ENCODE data around the gene AGAP1. TPM values are rescaled to one million over a fixed set of nuclear protein-coding genes. Genes with fewer than 3 reads are reported as not detected.

AGAP1 gene
- polyA plus RNA-seq, 3 donors, result 3.7 to 7.1 (median 6.3) TPM

- 91 to 93% (median 92%) methylated on average over 7 of the region's 7 CpGs for WGBS, 3 donors
- H3K27ac ChIP-seq (ENCODE audit: low read depth, low read length), result no peak overlapping the region
Observed at GRCh38 chr2:235572592-235572991, 78.7 kb downstream of the AGAP1 start.

- WGBS, 3 donors, result 71 to 87% (median 83%) methylated on average over 12 of the region's 12 CpGs
- no peak overlapping the region for H3K27ac ChIP-seq (ENCODE audit: low read depth, low read length)
Observed at GRCh38 chr2:235573331-235574221, 79.7 kb downstream of the AGAP1 start.

GRCh38 chr2:235575431-235575830 is 81.6 kb downstream of the AGAP1 start:
- 77 to 86% (median 84%) methylated on average over 8 of the region's 8 CpGs for WGBS, 3 donors
- H3K27ac ChIP-seq (ENCODE audit: low read depth, low read length), result no peak overlapping the region

GRCh38 chr2:235575904-235576303 is 82.1 kb downstream of the AGAP1 start:
- WGBS, 3 donors, result 72 to 79% (median 75%) methylated on average over 8 of the region's 8 CpGs
- H3K27ac ChIP-seq (ENCODE audit: low read depth, low read length), result no peak overlapping the region

- WGBS, 3 donors, result 93 to 95% (median 95%) methylated on average over 11 of the region's 11 CpGs
- H3K27ac ChIP-seq (ENCODE audit: low read depth, low read length), result no peak overlapping the region
Observed at GRCh38 chr2:235576337-235576910, 82.6 kb downstream of the AGAP1 start.

GRCh38 chr2:235577404-235578330 is 83.8 kb downstream of the AGAP1 start:
- WGBS, 3 donors, result 65 to 69% (median 67%) methylated on average over 28 of the region's 28 CpGs
- H3K27ac ChIP-seq (ENCODE audit: low read depth, low read length), result no peak overlapping the region

- H3K27ac ChIP-seq (ENCODE audit: low read depth, low read length), result no peak overlapping the region
- 91 to 96% (median 92%) methylated on average over 9 of the region's 9 CpGs for WGBS, 3 donors
Observed at GRCh38 chr2:235579128-235579527, 85.3 kb downstream of the AGAP1 start.

- WGBS, 3 donors, result 82 to 90% (median 83%) methylated on average over 7 of the region's 7 CpGs
- no peak overlapping the region for H3K27ac ChIP-seq (ENCODE audit: low read depth, low read length)
Observed at GRCh38 chr2:235580426-235581157, 86.7 kb downstream of the AGAP1 start.

GRCh38 chr2:235582081-235582686 is 88.3 kb downstream of the AGAP1 start:
- no peak overlapping the region for H3K27ac ChIP-seq (ENCODE audit: low read depth, low read length)
- 90 to 93% (median 93%) methylated on average over 9 of the region's 9 CpGs for WGBS, 3 donors

GRCh38 chr2:235582729-235583128 is 88.9 kb downstream of the AGAP1 start:
- no peak overlapping the region for H3K27ac ChIP-seq (ENCODE audit: low read depth, low read length)
- WGBS, 3 donors, result 56 to 77% (median 72%) methylated on average over 7 of the region's 7 CpGs

- H3K27ac ChIP-seq (ENCODE audit: low read depth, low read length), result no peak overlapping the region
- 75 to 95% (median 92%) methylated on average over 6 of the region's 6 CpGs for WGBS, 3 donors
Observed at GRCh38 chr2:235583144-235583543, 89.3 kb downstream of the AGAP1 start.

GRCh38 chr2:235583925-235584637 is 90.2 kb downstream of the AGAP1 start:
- WGBS, 3 donors, result 80 to 86% (median 84%) methylated on average over 8 of the region's 8 CpGs
- no peak overlapping the region for H3K27ac ChIP-seq (ENCODE audit: low read depth, low read length)

- 83 to 91% (median 87%) methylated on average over 10 of the region's 10 CpGs for WGBS, 3 donors
- no peak overlapping the region for H3K27ac ChIP-seq (ENCODE audit: low read depth, low read length)
Observed at GRCh38 chr2:235584638-235585007, 90.8 kb downstream of the AGAP1 start.

- 93 to 94% (median 94%) methylated on average over 9 of the region's 9 CpGs for WGBS, 3 donors
- no peak overlapping the region for H3K27ac ChIP-seq (ENCODE audit: low read depth, low read length)
Observed at GRCh38 chr2:235587202-235587601, 93.4 kb downstream of the AGAP1 start.

GRCh38 chr2:235588750-235589149 is 94.9 kb downstream of the AGAP1 start:
- WGBS, 3 donors, result 26 to 55% (median 43%) methylated on average over 9 of the region's 9 CpGs
- H3K27ac ChIP-seq (ENCODE audit: low read depth, low read length), result no peak overlapping the region

GRCh38 chr2:235591231-235591730 is 97.4 kb downstream of the AGAP1 start:
- no peak overlapping the region for H3K27ac ChIP-seq (ENCODE audit: low read depth, low read length)
- WGBS, 3 donors, result 93% methylated on average over 14 of the region's 14 CpGs

GRCh38 chr2:235591921-235592320 is 98.1 kb downstream of the AGAP1 start:
- 92% methylated on average over 5 of the region's 5 CpGs for WGBS, 3 donors
- H3K27ac ChIP-seq (ENCODE audit: low read depth, low read length), result no peak overlapping the region
